ENCODE measurements around the gene ASTN2. TPM values are rescaled to one million over a fixed set of nuclear protein-coding genes. Genes with fewer than 3 reads are reported as not detected.

Gene ASTN2
- total and polyA plus RNA-seq, 10 of the 15 experiments (the other 5 are each of a cell fraction or from before 2014, with no cell fraction given): 1.4 to 15.7 (median 7.0) TPM

GRCh38 chr9:116450378-116451139 is 964.3 kb downstream of the ASTN2 start (continued):
- TF ChIP-seq BCLAF1 (IDR thresholded peaks at IDR 0.05) (no peak), ASH2L (IDR thresholded peaks at IDR 0.05; ENCODE audit: borderline replicate concordance, low read depth) (no peak), GATAD2B (conservative IDR thresholded peaks at IDR 0.05; ENCODE audit: low read depth) (no peak), EP300 (IDR thresholded peaks at IDR 0.05; ENCODE audit: borderline replicate concordance in 1 of 2, control insufficient read depth in 1 of 2, low read depth in 2 of 2, low read length in 2 of 2) (0 out of 4 replicates have a peak, but pooled peaks of 1 of the 2 experiments have one; percentile 24), ZBTB4 (CRISPR knock-in tag; IDR thresholded peaks at IDR 0.05) (no peak), SMC3 (IDR thresholded peaks at IDR 0.05; ENCODE audit: borderline replicate concordance, low read length) (no peak), ZNF24 (IDR thresholded peaks at IDR 0.05) (no peak), POLR2A (IDR thresholded peaks at IDR 0.05; ENCODE audit: low read depth, low read length) (no peak), SRF (IDR thresholded peaks at IDR 0.05; ENCODE audit: low read depth in 2 of 2, low read length in 2 of 2) (no peak), JUND (IDR thresholded peaks at IDR 0.05; ENCODE audit: low read depth, low read length) (0 out of 2 replicates have a peak, but pooled peaks have one; percentile 14), MLLT1 (IDR thresholded peaks at IDR 0.05) (no peak), EED (IDR thresholded peaks at IDR 0.05; ENCODE audit: low read depth) (no peak), IRF5 (IDR thresholded peaks at IDR 0.05; ENCODE audit: borderline replicate concordance) (no peak), HCFC1 (IDR thresholded peaks at IDR 0.05; ENCODE audit: low read length) (no peak), TBL1XR1 (IDR thresholded peaks at IDR 0.05; ENCODE audit: low read depth, low read length) (no peak), NR2C2 (IDR thresholded peaks at IDR 0.05; ENCODE audit: borderline replicate concordance, control insufficient read depth, insufficient read length, low read depth) (no peak), RELA (IDR thresholded peaks at IDR 0.05; ENCODE audit: borderline replicate concordance, partially characterized antibody) (no peak)
